Putamen (tissue), 1 donor: ENCODE results near the gene SPIRE2.
"Not testable (repeated sequence)": the region's sequence is repeated elsewhere in the genome, so short reads cannot be mapped to it uniquely, and the experiment has no call there.

Experiments
- DNase-seq: peaks from one replicate; pipeline ENCODE4 v3.0.0-alpha.2; 2016; ENCODE audit warnings: low spot score

Gene SPIRE2

DNA sequence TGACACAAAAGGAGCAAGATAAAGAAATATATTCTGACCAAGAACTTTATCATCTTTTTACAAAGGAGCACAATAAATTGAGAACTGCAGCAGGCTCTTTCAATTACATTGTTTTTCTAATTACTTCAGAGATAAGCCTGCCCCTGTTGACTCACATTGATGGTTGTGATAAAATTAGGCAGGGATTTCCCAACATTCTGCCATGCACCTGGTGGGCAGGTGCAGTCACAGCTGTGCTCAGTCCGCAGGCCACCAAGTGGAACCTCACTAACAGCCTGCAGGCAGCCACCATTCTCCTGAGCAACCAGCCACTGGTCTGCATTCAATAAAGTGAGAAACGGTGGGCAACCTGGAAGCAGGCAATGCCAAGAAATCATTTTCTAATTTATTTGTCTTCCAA lies 17.0 kb upstream of the SPIRE2 start:
- DNase-seq, result no peak

DNA sequence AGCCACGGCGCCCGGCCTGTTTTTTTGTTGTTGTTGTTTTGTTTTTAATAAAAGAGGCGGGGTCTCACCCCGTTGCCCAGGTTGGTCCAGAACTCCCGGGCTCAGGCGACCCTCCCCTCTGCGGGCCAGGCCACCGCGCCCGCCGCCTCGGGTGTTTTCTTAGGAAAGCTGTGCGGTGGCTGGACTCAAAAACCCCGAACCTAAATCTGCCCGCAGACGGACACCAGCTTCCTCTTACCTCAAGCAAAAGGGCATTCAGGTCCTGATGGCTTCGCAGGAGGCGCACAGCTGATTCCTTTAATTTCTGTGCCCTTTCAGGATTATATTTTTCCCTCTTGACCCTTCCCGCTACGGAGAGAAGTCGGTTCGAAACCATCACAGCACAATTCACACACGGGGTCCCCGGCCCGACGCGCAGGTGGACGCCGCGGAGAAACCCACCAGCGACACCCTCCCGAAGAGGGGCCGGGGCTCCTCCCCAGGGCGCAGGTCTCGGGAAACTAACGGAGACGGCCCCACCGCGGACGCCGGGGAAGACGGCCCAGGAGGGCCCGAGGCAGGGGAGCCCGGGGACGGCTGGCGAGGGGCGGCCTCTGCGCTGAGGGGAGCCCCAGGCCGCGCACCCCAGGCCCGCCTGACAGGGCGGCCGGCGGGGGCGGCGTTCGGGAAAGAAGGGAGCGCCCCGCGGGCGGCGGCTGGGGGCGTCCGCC lies 12.5 kb upstream of the SPIRE2 start:
- DNase-seq, result no peak

DNA sequence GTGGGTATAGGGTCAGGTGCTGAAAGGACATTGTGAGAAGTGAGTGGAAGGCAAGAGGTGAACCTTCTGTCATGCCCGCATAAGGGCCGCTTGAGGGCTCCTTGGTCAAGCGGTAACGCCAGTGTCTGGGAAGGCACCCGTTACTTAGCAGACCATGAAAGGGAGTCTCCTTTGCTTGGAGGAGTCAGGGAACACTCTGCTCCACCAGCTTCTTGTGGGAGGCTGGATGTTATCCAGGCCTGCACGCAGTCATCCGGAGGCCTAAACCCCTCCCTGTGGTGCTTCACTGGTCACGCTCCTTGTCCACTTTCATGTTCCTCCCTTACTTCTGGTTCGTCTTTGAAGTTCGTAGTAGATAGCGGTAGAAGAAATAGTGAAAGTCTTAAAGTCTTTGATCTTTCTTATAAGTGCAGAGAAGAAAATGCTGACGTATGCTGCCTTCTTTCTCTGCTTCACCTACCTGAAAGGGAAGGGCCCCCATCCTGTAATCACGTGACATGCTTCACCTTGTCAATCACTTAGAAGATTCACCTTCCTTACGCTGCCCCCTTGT lies 9.3 kb upstream of the SPIRE2 start:
- DNase-seq, result not testable (repeated sequence)

DNA sequence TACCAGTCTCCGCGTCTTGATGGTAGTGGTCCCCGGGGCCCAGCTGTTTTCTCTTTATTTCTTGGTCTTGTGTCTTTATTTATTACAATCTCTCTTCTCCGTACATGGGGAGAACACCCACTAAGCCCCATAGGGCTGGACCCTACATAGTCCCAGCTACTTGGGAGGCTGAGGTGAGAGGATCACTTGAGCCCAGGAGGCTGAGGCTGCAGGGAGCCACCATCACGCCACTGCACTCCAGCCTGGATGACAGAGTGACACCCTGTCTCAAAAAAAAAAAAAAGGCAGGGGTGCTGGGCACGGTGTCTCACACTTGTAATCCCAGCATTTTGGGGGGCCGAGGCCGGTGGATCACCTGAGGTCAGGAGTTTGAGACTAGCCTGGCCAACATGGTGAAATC lies 8.8 kb upstream of the SPIRE2 start:
- not testable (repeated sequence) for DNase-seq

DNA sequence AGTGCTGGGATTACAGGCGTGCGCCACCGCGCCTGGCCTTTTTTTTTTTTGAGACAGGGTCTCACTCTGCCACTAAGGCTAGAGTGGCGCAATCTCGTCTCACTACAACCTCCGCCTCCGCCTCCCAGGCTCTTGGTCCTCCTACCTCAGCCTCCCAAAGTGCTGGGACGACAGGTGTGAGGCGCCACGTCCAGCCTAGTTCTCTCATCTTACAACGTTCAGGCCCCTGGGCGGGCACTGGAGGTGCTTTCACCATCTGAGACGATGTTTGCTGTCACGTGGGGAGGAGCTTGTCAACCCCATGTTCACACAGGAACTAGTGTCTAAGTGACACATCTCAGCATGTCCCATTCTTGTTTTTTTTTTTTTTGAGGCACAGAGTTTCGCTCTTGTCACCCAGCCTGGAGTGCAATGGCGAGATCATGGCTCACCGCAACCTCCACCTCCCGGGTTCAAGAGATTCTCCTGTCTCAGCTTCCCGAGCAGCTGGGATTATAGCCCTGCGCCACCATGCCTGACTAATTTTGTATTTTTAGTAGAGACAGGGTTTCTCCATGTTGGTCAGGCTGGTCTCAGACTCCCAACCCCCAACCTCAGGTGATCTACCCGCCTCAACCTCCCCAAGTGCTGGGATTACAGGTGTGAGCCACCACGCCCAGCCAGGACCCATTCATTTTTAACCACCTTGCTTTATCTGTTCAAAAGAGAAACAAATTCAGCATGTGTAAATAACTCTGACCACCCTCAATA lies 6.7 kb upstream of the SPIRE2 start:
- no peak for DNase-seq

DNA sequence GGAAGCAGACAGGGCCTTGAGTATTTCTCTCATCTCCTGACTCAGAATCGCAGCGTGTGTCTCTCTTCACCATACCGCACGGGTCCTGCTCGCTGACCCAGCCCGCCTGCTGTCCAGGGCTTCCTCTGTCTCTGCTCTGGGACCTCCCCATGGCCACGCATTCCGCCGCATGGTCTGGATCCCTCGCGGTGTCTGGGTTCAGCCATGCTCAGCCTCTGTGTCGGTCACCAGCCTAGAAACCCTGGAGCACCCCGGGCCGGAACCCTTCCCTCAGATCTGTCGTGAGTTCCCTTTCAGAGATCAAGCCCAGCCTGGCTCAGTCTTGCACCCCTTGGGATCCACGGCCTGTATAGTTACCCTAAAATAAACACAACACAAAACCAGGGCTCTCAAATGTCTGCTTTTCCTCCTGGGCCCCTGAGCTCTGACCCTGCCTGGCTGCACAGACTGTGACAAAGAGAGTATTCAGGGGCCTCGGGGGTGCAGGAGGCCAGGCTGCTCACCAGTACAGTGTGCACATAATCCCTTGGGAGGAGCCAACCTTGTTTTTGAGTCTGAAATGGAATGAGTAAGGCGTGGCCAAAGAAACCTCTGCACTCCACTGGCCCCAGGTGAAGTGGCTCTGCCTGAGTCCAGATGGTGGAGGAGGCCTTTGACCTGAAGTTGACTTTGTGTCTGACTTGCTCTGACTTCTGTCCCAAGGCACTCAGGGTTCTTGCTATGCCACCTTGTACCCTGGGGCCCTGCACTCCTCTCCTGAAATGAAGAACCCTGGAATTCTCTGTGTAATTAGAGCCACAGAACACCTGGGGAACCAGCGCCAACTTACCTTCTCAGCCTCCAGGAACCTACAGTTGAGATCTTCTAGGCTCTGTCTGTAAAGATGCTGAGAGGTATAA lies 5.8 kb upstream of the SPIRE2 start:
- no peak for DNase-seq

DNA sequence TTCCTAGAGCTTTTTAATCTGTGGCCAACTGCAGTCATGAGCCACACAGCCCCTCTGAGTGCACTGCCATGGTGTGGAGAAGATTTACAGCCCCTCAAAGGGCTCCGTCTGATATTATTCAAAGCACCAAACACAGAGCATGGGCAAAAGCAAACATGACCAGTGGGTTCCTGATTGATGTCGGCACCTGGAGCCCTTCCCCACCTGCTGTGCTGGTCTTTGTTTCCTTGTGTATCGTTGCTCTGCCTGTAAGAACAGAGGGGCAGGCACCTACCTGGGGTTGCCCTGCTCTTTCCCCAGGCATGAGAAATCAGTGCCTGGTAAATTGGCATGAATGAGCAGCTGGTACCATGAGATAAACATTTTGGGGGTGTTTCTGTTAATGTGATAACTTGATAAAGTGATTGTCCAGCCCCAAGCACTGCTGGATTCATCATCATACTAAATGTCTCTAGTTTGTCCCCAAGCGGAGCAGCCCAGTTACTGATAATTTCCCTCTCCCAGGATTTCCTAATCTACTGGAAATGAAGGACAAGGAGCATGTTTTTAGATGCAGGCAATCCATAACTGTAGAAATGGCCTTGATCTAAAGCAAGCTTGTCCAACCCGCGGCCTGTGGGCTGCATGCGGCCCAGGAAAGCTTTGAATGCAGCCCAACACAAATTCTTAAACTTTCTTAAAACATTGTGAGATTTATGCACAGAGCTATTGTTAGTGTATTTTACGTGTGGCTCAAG lies 5.0 kb upstream of the SPIRE2 start:
- no peak for DNase-seq

DNA sequence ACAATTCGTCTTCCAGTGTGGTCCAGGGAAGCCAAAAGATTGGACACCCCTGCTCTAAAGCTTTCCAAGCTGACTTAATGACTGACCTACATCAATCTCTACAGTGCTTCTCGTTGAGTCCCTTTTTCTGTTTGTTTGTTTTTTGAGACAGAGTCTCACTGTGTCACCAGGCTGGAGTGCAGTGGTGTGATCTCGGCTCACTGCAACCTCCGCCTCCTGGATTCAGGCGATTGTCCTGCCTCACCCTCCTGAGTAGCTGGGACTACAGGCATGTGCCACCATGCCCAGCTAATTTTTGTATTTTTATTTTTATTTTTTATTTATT lies 4.5 kb upstream of the SPIRE2 start:
- not testable (repeated sequence) for DNase-seq

DNA sequence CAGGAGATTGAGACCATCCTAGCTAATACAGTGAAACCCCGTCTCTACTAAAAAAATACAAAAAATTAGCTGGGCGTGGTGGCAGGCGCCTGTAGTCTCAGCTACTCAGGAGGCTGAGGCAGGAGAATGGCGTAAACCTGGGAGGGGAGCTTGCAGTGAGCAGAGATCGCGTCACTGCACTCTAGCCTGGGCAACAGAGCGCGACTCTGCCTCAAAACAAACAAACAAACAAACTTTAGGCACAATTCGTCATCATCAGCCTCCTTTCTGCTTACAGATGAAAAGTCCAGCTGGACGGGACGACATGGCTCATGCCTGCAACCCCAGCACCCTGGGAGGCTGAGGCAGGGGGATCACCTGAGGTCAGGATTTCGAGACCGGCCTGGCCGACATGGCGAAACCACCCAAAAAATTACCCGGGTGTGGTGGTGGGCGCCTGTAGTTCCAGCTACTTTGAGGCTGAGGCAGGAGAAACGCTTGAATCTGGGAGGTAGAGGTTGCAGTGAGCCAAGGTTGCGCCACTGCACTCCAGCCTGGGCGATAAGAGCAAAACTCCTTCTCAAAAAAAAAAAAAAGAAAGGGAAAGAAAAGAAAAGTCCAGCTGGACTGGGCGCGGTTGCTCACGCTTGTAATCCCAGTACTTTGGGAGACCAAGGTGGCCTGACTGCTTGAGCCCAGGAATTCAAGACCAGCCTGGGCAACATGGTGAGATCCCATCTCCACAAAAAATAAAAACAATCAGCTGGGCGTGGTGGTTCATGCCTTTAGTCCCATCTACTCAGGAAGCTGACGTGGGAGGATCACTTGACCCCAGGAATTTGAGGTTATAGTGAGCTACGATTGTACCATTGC lies 1.5 kb upstream of the SPIRE2 start:
- no peak for DNase-seq

DNA sequence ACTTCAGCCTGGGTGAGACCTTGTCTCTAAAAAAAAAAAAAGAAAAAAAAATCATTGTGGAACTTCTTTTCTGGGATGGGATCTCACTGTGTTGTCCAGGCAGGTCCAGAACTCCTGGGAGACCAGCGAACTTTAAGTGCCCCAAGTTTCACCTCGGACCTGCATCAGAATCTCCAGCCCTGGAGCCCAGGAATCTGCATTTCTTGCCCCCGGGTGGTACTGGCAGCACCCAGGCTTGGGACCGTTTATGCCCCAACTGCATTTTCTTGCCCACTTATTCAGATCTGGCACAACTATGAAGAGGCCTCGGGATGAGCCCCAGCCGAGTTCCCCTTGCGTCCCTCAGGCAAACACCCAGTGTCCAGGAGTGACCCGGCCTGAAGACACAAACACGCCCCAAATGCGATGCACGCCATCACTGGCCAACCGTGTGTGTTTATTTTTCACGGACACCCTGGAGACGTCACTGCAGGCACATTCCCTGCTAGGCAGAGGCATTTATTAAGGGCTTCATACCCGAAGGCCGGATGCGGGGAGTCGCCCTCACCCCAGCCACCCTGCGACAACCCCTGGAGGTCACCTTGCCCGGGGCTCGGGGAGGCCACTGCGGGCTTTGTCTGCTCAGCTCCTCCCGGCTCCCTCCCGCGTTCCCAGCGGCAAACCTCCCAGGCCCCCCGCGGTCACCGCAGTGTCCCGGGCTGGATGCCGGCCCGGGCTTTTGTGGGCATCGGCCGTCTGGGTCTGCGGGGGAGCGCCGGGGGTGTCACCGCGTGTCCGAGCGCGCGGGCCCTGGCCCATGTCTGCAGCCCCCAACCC lies 684 bp upstream of the SPIRE2 start:
- DNase-seq, result no peak

DNA sequence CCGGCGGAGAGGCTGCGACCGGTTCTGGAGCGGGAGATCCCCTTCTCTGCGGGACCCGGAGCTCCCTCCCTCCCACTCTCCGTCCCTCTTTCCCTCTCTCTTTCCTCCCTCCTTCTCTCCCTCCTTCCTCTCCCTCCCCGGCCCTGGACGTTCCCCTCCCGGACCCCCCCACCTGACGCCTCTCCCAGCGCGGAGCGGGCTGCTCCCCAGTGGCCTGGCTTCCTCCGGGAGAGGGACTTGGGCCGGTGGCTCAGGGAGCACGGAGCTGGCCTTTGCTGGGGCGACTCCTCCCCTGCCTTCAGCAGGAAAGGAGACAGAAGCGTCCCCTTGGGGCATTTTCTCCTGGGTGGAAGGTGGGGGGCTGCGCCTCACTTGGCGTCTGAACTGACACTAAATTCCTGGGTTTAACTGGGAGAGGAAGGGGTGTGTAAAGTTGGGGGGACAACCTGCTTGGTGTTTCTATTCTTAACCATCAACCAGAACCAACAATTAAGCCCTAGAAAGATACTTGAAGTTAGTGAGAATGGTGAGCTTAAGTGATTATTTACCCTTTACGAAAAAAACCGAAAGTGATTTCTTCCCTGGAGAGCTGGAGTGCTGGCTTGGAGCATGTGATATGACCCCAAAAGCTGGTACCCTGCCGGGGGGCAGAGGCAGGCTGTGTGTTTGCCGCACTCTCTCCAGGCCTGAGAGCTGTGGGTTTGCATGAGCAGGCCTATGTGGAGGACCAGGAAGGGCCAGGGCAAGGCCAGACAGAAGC lies 775 bp downstream of the SPIRE2 start:
- no peak for DNase-seq

DNA sequence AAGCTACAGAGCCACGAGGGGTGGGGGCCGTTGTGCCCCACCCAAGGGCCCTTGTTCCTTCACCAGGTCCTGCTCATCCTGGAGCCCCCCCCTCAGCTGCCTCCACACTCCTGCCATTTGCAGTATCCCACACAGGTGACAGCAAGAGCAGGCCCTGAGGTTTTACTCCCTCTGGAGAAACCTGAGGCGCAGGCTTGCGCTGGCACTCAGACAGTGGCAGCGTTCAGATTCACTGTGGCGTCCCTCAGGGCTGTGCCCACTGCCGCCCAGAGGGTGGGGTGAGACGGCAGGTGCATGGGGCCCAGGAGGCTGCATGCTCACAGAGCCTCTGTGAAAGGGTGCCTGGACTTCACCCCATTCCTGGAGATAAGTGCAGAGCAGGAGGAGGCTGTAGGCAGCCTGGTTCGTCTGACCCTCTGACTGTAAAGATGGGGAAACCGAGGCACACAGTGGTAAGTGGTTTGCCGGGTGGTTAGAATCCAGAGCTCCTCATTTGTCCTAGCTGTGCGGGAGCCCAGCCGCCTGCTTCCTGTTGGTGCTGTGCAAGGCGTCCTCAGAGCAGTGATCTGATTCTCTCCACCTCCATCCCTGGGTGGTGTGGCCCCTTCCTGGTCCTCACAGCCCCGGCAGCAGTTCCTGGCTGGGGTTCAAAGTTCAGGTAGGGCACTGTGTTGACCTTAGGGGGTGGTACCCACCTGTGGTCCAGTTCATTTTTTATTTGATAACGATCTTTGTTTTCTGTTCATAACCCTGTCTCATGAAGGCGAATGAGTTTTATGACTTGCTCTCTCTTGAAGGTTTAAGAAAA lies 1.6 kb downstream of the SPIRE2 start:
- no peak for DNase-seq

DNA sequence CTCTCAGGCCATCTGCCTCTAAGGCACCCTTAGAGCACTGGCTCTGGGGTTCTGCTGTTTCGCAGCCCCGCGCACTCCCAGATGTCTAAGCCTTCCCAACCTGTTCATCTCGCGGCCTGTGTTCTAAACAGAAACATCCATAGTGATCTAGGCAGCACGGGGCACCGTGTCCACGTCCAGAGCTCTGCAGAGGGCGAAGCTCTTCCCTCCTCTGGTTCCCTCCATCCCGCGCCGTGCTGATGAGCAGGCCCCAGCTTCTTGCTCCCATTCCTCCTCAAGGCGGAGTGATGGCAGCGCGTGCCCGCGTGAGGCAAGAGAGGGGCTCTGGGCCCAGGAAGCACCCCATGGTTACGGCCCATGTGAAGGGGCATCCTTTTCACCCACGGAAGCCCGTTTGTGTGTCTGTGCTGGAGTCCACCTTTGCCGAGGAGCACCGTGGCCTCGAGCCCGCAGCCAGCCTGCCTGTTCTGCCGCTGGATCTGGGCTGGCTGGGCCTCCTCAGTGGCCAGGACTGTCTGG lies 3.6 kb downstream of the SPIRE2 start:
- DNase-seq, result no peak

DNA sequence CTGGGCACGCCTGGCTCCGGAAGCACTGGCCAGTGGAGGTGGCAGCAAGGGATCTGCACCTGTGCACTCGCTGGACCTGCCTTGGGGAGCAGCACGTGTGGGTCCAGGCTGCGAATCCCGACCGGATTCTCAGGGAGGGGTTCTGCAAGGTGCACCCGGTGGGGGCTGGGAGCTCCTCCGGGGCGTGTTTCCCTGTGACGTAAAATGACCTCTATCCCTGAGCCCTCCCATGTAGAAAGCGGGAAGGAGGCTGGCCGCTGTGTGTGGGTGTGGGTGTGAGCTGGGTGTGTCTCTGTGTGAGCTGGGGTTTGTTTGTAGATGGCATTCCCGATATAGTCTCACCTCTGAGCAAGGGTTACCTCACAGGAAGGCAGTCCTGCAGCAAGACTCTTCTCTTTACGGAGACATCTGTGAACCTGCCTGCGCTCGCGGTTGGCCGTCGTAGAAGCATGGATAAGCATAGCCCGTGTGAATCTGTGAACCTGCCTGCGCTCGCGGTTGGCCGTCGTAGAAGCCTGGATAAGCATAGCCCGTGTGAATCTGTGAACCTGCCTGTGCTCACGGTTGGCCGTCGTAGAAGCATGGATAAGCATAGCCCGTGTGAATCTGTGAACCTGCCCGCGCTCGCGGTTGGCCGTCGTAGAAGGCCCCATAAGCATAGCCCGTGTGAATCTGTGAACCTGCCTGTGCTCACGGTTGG lies 5.5 kb downstream of the SPIRE2 start:
- DNase-seq, result not testable (repeated sequence)

DNA sequence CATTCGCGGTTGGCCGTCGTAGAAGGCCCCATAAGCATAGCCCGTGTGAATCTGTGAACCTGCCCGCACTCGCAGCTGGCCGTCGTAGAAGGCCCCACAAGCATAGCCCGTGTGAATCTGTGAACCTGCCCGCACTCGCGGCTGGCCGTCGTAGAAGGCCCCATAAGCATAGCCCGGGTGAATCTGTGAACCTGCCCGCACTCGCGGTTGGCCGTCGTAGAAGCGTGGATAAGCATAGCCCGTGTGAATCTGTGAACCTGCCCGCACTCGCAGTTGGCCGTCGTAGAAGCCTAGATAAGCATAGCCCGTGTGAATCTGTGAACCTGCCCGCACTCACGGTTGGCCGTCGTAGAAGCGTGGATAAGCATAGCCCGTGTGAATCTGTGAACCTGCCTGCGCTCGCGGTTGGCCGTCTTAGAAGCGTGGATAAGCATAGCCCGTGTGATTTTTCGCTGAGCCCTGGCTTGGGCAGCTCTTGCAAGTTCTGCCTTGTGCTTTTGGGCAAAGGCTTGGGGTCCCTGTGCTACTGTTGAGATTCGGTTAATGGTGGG lies 6.6 kb downstream of the SPIRE2 start:
- not testable (repeated sequence) for DNase-seq

DNA sequence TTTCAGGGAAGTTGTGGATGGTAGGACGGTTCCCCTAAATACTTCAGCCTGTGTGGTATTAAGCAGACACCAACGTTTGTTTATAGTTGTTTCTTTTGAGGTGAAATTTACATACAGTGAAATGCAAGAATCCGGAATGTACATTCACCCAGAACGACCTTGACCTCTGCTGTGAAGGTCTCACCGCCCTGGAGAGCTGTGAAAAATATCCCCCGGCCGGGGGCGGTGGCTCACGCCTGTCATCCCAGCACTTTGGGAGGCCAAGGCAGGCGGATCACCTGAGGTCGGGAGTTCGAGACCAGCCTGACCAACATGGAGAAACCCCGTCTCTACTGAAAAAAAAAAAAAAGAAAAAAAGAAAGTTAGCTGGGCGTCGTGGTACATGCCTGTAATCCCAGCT lies 8.2 kb downstream of the SPIRE2 start:
- DNase-seq, result not testable (repeated sequence)

DNA sequence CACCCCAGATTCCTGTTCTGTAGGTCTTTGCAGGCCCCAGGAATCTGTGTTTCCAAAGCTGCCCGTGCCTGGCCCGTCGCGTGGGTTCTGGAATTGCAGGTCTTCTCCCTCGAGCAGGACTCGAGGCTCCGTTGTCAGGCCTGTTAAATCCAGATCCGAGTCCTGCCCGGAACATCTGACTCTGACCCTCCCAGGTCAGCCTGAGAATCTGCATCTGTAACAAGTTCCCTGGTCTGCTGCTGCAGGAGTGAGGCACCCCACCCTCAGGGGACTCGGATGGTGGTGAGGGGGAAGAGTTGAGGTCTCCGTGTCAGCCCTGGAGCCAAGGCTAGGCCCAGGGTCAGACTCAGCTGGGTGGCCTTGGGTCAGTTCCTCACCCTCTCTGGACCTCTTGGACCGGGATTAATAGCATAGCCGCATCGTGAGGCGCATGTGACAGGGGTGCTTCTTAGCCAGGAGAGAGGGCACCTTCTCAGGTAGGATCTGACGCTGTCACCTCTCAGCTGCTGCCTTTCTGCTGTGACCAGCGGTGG lies 8.8 kb downstream of the SPIRE2 start:
- no peak for DNase-seq
